Right ventricle myocardium inferior (tissue), 1 donor: ENCODE results near the gene TBXAS1. TPM values are rescaled to one million over a fixed set of nuclear protein-coding genes. Genes with fewer than 3 reads are reported as not detected.

Source experiments
- ATAC-seq: fragments of 200-7000 bp; cut with Tn5 transposase; one replicate; pipeline ENCODE4 v1.9.1; 2020; ENCODE audit warnings: mild to moderate bottlenecking, moderate library complexity
- DNase-seq: peaks from one replicate; pipeline ENCODE4 v3.0.0; 2021; ENCODE audit errors: missing footprints
- intact Hi-C: fragments of 100-400 bp; cut with DNase I; formaldehyde crosslinking; loops from one replicate; pipeline ENCODE4 v1.11.0; 2022
- long read RNA-seq: library from polyadenylated mRNA; unstranded; transcript quantifications from one replicate; pipeline ENCODE4 v2.0.0, GENCODE V29; 2021
- total RNA-seq: library from RNA; stranded (reverse); fragmentation: NEBNext Ultra II Directional; extraction: Animal tissue kit (Norgen Biotek cat#: 25700); gene quantifications from one replicate; pipeline ENCODE4 v1.2.1, GENCODE V29; 2021
- donor health status: DM: no; HTN: yes; CAD: no; lungs with severe emphysema.

The TBXAS1 gene
- 6.0 TPM for total RNA-seq
- long read RNA-seq = 0 reads

- ATAC-seq (peak; percentile 87), DNase-seq (peak; percentile 73)
- intact Hi-C loops = no loop called here
These were observed at the start of gene TBXAS1 for GRCh38 chr7:139829025-139829774. TSS of gene TBXAS1 (plus strand) at chr7:139829264. CDS start at chr7:139829391, 127 bp downstream.

- ATAC-seq = no peak
- DNase-seq = no peak
- intact Hi-C loops = no loop called here
These were observed 46.1 kb upstream of the TBXAS1 start for GRCh38 chr7:139782932-139783331.

- no peak for DNase-seq
- no peak for ATAC-seq
- intact Hi-C loops = no loop called here
These were observed 45.2 kb upstream of the TBXAS1 start for GRCh38 chr7:139783647-139784385.

- no peak for ATAC-seq
- no peak for DNase-seq
- intact Hi-C loops = no loop called here
These were observed 44.4 kb upstream of the TBXAS1 start for GRCh38 chr7:139784648-139785047.

- DNase-seq (no peak), ATAC-seq (no peak)
- intact Hi-C loops = no loop called here
These were observed 37.7 kb upstream of the TBXAS1 start for GRCh38 chr7:139791316-139791715.

- DNase-seq (no peak), ATAC-seq (no peak)
- intact Hi-C loops = no loop called here
These were observed 31.5 kb upstream of the TBXAS1 start for GRCh38 chr7:139797607-139798006.

- intact Hi-C loops = no loop called here
- DNase-seq (no peak), ATAC-seq (no peak)
These were observed 30.8 kb upstream of the TBXAS1 start for GRCh38 chr7:139798221-139798620.

- peak; percentile 62 for ATAC-seq
- intact Hi-C loops = no loop called here
- no peak for DNase-seq
These were observed 30.2 kb upstream of the TBXAS1 start for GRCh38 chr7:139798892-139799291.

GRCh38 chr7:139799586-139799985, 29.5 kb upstream of the TBXAS1 start:
- intact Hi-C loops = no loop called here
- DNase-seq (no peak), ATAC-seq (peak; percentile 46)

GRCh38 chr7:139804571-139804970, 24.5 kb upstream of the TBXAS1 start:
- no peak for DNase-seq
- intact Hi-C loops = no loop called here
- no peak for ATAC-seq

- intact Hi-C loops = no loop called here
- DNase-seq (no peak), ATAC-seq (no peak)
These were observed 22.1 kb upstream of the TBXAS1 start for GRCh38 chr7:139807009-139807408.

- intact Hi-C loops = no loop called here
These were observed 20.6 kb upstream of the TBXAS1 start for GRCh38 chr7:139808427-139808826.

GRCh38 chr7:139808846-139809442, 20.1 kb upstream of the TBXAS1 start:
- intact Hi-C loops = no loop called here
- no peak for DNase-seq
- no peak for ATAC-seq

More at GRCh38 chr7:139808427-139808826, 20.6 kb upstream of the TBXAS1 start:
- ATAC-seq = no peak
- no peak for DNase-seq

- intact Hi-C loops = no loop called here
- ATAC-seq = no peak
- no peak for DNase-seq
These were observed 18.0 kb upstream of the TBXAS1 start for GRCh38 chr7:139811066-139811465.

- no peak for DNase-seq
- intact Hi-C loops = no loop called here
- ATAC-seq = no peak
These were observed 15.9 kb upstream of the TBXAS1 start for GRCh38 chr7:139813151-139813550.

- DNase-seq (no peak), ATAC-seq (no peak)
- intact Hi-C loops = no loop called here
These were observed 15.4 kb upstream of the TBXAS1 start for GRCh38 chr7:139813689-139814088.

- ATAC-seq = no peak
- intact Hi-C loops = no loop called here
- no peak for DNase-seq
These were observed 11.8 kb upstream of the TBXAS1 start for GRCh38 chr7:139817249-139817648.

GRCh38 chr7:139820089-139820488, 9.0 kb upstream of the TBXAS1 start:
- DNase-seq (no peak), ATAC-seq (no peak)
- intact Hi-C loops = no loop called here

- no peak for DNase-seq
- intact Hi-C loops = no loop called here
- no peak for ATAC-seq
These were observed 7.5 kb upstream of the TBXAS1 start for GRCh38 chr7:139821349-139822105.
